B cell (primary cell): ENCODE measurements around the gene GHRL. TPM values are rescaled to one million over a fixed set of nuclear protein-coding genes. Genes with fewer than 3 reads are reported as not detected.

ENCODE experiments used
- ATAC-seq: fragments of 200-7000 bp; cut with Tn5 transposase; one replicate; pipeline ENCODE4 v1.10.0; 2021; ENCODE audit warnings: low read depth, mild to moderate bottlenecking, moderate number of reproducible peaks, moderate library complexity
- CTCF ChIA-PET: fragments of 350-600 bp; sonication (Branson Sonifier 250); formaldehyde crosslinking; loops from one replicate; lab custom pipeline; 2021; ENCODE audit warnings: antibody characterized with exemption, inconsistent platforms; lab: Charles Lee
- POLR2A ChIA-PET: fragments of 350-600 bp; sonication (Branson Sonifier 250); formaldehyde crosslinking; loops from one replicate; lab custom pipeline; 2021; ENCODE audit warnings: antibody characterized with exemption; lab: Charles Lee
- DNase-seq: peaks from one replicate; pipeline ENCODE4 v3.0.0; 2013
- H2AFZ ChIP-seq: 2 replicates; pipeline ENCODE4 v1.6.1; 2012; ENCODE audit warnings: mild to moderate bottlenecking, low read depth, low read length; ENCODE audit not compliant: insufficient read depth, poor library complexity, severe bottlenecking
- H3K27ac ChIP-seq, 2 donors: 1 replicate in 1 of 2; 2 replicates in 1 of 2; pipeline ENCODE4 v1.5.1; 2012 to 2013; ENCODE audit warnings: low read length in 2 of 2, mild to moderate bottlenecking in 2 of 2, moderate library complexity in 1 of 2
- H3K27me3 ChIP-seq, 4 experiments: fragments of 200-600 bp in 1 of 4; sonication (generic) in 1 of 4; replicated peaks in 1 of 4; 1 replicate in 2 of 4; 2 replicates in 2 of 4; pipeline versions ENCODE4 v1.6.1 to v1.7.0; 2013 to 2016; ENCODE audit warnings: low read length in 3 of 4, mild to moderate bottlenecking in 2 of 4, mixed read lengths in 1 of 4, moderate library complexity in 1 of 4; ENCODE audit not compliant: insufficient read depth in 4 of 4, control insufficient read depth in 3 of 4; ENCODE audit errors: control extremely low read depth in 1 of 4
- H3K36me3 ChIP-seq, 2 experiments: replicated peaks in 1 of 2; 1 replicate in 1 of 2; 2 replicates in 1 of 2; pipeline versions ENCODE4 v1.6.1 to v1.7.1; 2013; ENCODE audit warnings: low read length in 1 of 2; ENCODE audit not compliant: insufficient read depth in 2 of 2, control insufficient read depth in 1 of 2; ENCODE audit errors: control extremely low read depth in 1 of 2, extremely low read depth in 1 of 2
- H3K4me1 ChIP-seq, 2 donors: fragments of 200-600 bp in 1 of 2; sonication (generic) in 1 of 2; 1 replicate in 1 of 2; 2 replicates in 1 of 2; pipeline versions ENCODE4 v1.5.1 to v1.6.1; 2013 to 2017; ENCODE audit warnings: low read length in 2 of 2; ENCODE audit not compliant: control insufficient read depth in 2 of 2, insufficient read depth in 2 of 2
- H3K4me2 ChIP-seq: replicated peaks from 2 replicates; pipeline ENCODE3; 2012; ENCODE audit warnings: mild to moderate bottlenecking, low read depth, low read length; ENCODE audit not compliant: poor library complexity, severe bottlenecking
- H3K4me3 ChIP-seq, 5 experiments: fragments of 200-600 bp in 1 of 5; sonication (generic) in 1 of 5; 1 replicate in 3 of 5; 2 replicates in 2 of 5; pipeline versions ENCODE4 v1.5.1 to v1.7.0; 2011 to 2016; ENCODE audit warnings: low read length in 4 of 5, mild to moderate bottlenecking in 4 of 5, low read depth in 2 of 5, control low read depth in 1 of 5, moderate library complexity in 1 of 5; ENCODE audit not compliant: insufficient read depth in 1 of 5; ENCODE audit errors: control extremely low read depth in 1 of 5, extremely low read depth in 1 of 5
- H3K79me2 ChIP-seq: fragments of 200-600 bp; sonication (generic); one replicate; pipeline ENCODE4 v1.6.0; 2016; ENCODE audit warnings: low read length; ENCODE audit not compliant: control insufficient read depth, insufficient read depth
- H3K9ac ChIP-seq: fragments of 200-600 bp; sonication (generic); 2 replicates; pipeline ENCODE4 v1.6.1; 2017; ENCODE audit warnings: mild to moderate bottlenecking, low read length, moderate library complexity
- H3K9me3 ChIP-seq, 3 donors: one replicate each; pipeline versions ENCODE4 v1.6.1 to v1.7.1; 2013; ENCODE audit warnings: low read length in 2 of 3; ENCODE audit not compliant: control insufficient read depth in 2 of 3, insufficient read depth in 1 of 3; ENCODE audit errors: control extremely low read depth in 1 of 3
- H4K20me1 ChIP-seq: 2 replicates; pipeline ENCODE4 v1.6.0; 2012; ENCODE audit warnings: mild to moderate bottlenecking, low read length; ENCODE audit not compliant: insufficient read depth, control insufficient read depth, poor library complexity, severe bottlenecking
- H3K27ac Mint-ChIP-seq: one replicate; pipeline ENCODE4 v1.8.0; 2021; ENCODE audit warnings: mixed read lengths
- H3K27me3 Mint-ChIP-seq: one replicate; pipeline ENCODE4 v1.8.0; 2021; ENCODE audit warnings: mixed read lengths
- H3K4me1 Mint-ChIP-seq: one replicate; pipeline ENCODE4 v1.8.0; 2021; ENCODE audit warnings: mixed read lengths
- H3K4me3 Mint-ChIP-seq: one replicate; pipeline ENCODE4 v1.8.0; 2021; ENCODE audit warnings: mixed read lengths
- H3K9me3 Mint-ChIP-seq: one replicate; pipeline ENCODE4 v1.8.0; 2022; ENCODE audit warnings: mixed read lengths; ENCODE audit not compliant: insufficient read depth
- EZH2 ChIP-seq: IDR thresholded peaks from 2 replicates; pipeline ENCODE4 v1.6.1; 2012; ENCODE audit warnings: borderline replicate concordance, low read depth, mild to moderate bottlenecking, moderate library complexity, low read length; ENCODE audit not compliant: insufficient read depth, poor library complexity, severe bottlenecking
- WGBS: methylation state at CpG from one replicate; pipeline ENCODE4 v1.1.5; 2013; ENCODE audit warnings: missing lambda C conversion rate; ENCODE audit not compliant: insufficient coverage; 5-methylcytosine and 5-hydroxymethylcytosine counted together
- intact Hi-C: fragments of 100-400 bp; cut with micrococcal nuclease; formaldehyde crosslinking; loops from one replicate; pipeline ENCODE4 v1.10.0; 2022
- polyA minus RNA-seq: library from RNA; depleted of rRNA, polyadenylated mRNA; stranded (reverse); fragments of >200 nt; gene quantifications from 2 replicates; pipeline ENCODE4 v1.2.3, GENCODE V29; 2012
- polyA plus RNA-seq: library from polyadenylated mRNA; depleted of rRNA; stranded (reverse); fragments of >200 nt; gene quantifications from 2 replicates; pipeline ENCODE4 v1.2.3, GENCODE V29; 2012
- total RNA-seq, 2 donors: library from RNA; stranded (reverse); fragments of 120-200 nt in 1 of 2; gene quantifications; 1 replicate in 1 of 2; 2 replicates in 1 of 2; pipeline versions ENCODE4 v1.2.3 to v1.2.4, GENCODE V29; 2013 to 2022
- TF ChIP-seq, protein P1 (sequence below): fragments of 200-600 bp; IDR thresholded peaks from one replicate; pipeline ENCODE4 v1.8.0; 2022; ENCODE audit warnings: antibody characterized with exemption, mild to moderate bottlenecking

GHRL gene, protein sequence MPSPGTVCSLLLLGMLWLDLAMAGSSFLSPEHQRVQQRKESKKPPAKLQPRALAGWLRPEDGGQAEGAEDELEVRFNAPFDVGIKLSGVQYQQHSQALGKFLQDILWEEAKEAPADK
- total RNA-seq (2.8 TPM in 2 replicates), polyA plus RNA-seq (1.5 and 3.0 TPM in 2 replicates), polyA minus RNA-seq (0.77 and 1.9 TPM in 2 replicates)
- total RNA-seq (2013), result 1.3 TPM

DNA sequence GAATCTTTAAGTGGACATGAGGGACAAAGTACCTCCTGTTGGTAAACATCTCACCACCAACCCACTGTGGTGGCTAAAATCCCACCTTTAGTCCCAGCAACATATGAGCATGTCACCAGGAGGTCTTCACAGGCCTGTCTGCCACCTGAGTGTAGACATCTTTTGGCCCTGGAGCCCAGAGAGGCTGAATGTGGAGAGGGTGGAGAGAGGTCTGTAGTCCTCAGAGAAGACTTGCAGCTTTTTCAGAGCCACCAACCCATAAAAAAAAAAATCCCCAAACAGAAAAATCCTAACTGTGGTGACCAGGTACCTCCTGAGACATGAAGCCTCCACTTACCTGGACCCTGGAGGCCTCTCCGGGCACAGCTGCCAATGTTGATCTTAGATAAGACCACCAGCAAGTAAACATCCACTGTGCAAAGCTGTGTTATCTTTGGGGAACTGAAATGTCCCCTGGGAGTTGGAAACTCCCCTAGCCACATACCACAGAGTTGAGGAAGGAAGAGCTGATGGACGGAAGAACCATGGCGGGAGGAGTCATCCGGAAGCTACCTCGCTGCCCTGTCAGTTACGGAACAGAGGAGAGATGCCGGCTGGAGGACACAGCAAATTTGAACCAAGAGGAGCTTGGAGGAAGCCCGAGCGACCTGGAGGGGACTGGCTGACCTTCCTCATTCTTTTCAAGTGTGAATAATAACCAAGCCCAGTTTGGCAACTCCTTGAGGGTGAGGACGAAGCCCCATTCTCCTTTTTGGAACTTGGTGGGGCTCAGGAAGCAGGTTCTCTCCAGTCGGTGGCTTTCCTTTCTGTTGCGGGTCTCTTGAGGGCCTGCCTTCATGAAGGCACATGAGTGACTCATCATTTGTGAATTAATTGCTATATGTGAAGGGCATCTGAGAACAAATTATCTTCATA is at the start of gene GHRL:
Gene GHRL (minus strand): TSS at position 443 of the 915 bp plus-strand sequence. CDS start 2,767 bp downstream, outside the sequence.
- Histone ChIP-seq H3K36me3 (peaks cover 0 to 11% of the 10 kb centered on the region in 2 experiments), H2AFZ (peak within 1 kb of the TSS; percentile 52), H3K9me3 (no peaks in the 10 kb centered on the region), H3K4me1 (peaks cover 26 to 30% of the 10 kb centered on the region in 2 donors), H3K4me2 (peak within 1 kb of the TSS; percentile 72), H3K4me3 (peak within 1 kb of the TSS; percentile 1 to 41 (median 36)), H3K9ac (peak within 1 kb of the TSS; percentile 51), H4K20me1 (no peaks in the 10 kb centered on the region), H3K27me3 (no peaks in the 10 kb centered on the region), H3K79me2 (peaks cover 4% of the 10 kb centered on the region), H3K27ac (peak within 1 kb of the TSS; percentile 71 to 75)
- peak; percentile 91 for ATAC-seq
- intact Hi-C loops, result loop anchor here (1.0 kb wide), 1 partner anchor 29 kb away; the partner anchor contains the start of gene SEC13
- H3K27ac Mint-ChIP-seq, result peak within 1 kb of the TSS; percentile 89
- no peaks in the 10 kb centered on the region for H3K9me3 Mint-ChIP-seq
- 0% methylated on average over 6 of the region's 12 CpGs for WGBS
- no peak for TF ChIP-seq EZH2
- TF ChIP-seq, protein P1, sequence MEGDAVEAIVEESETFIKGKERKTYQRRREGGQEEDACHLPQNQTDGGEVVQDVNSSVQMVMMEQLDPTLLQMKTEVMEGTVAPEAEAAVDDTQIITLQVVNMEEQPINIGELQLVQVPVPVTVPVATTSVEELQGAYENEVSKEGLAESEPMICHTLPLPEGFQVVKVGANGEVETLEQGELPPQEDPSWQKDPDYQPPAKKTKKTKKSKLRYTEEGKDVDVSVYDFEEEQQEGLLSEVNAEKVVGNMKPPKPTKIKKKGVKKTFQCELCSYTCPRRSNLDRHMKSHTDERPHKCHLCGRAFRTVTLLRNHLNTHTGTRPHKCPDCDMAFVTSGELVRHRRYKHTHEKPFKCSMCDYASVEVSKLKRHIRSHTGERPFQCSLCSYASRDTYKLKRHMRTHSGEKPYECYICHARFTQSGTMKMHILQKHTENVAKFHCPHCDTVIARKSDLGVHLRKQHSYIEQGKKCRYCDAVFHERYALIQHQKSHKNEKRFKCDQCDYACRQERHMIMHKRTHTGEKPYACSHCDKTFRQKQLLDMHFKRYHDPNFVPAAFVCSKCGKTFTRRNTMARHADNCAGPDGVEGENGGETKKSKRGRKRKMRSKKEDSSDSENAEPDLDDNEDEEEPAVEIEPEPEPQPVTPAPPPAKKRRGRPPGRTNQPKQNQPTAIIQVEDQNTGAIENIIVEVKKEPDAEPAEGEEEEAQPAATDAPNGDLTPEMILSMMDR, result no peak
- ChIA-PET CTCF (interaction anchor here (0.6 to 1.6 kb wide), 6 partner anchors 17 to 1581 kb away, joined by 3 to 5 read pairs (median 4); partner anchors contain the start of gene SEC13), POLR2A (interaction anchor here (0.9 to 1.1 kb wide), 3 partner anchors 29 to 500 kb away, joined by 3 to 4 read pairs (median 3); partner anchors contain the start of genes ARPC4 and TADA3)
- peaks cover 38% of the 10 kb centered on the region for H3K4me1 Mint-ChIP-seq
- no peaks in the 10 kb centered on the region for H3K27me3 Mint-ChIP-seq
- DNase-seq, result peak; percentile 90
- peak within 1 kb of the TSS; percentile 79 for H3K4me3 Mint-ChIP-seq
